AG09319 (cell line): ENCODE results near the gene N4BP2L2.

Experiments
- DNase-seq: peaks from one replicate; pipeline ENCODE4 v3.0.0-alpha.2; 2010; ENCODE audit warnings: low read depth; ENCODE audit errors: extremely low read depth
- TF ChIP-seq, protein P1 (sequence below): IDR thresholded peaks from 2 replicates; pipeline ENCODE4 v1.5.1; 2011; ENCODE audit warnings: low read depth, mild to moderate bottlenecking, inconsistent platforms, low read length, moderate library complexity

The N4BP2L2 gene

GRCh38 chr13:32528358-32528757, 10.2 kb downstream of the N4BP2L2 start:
- TF ChIP-seq, protein P1, sequence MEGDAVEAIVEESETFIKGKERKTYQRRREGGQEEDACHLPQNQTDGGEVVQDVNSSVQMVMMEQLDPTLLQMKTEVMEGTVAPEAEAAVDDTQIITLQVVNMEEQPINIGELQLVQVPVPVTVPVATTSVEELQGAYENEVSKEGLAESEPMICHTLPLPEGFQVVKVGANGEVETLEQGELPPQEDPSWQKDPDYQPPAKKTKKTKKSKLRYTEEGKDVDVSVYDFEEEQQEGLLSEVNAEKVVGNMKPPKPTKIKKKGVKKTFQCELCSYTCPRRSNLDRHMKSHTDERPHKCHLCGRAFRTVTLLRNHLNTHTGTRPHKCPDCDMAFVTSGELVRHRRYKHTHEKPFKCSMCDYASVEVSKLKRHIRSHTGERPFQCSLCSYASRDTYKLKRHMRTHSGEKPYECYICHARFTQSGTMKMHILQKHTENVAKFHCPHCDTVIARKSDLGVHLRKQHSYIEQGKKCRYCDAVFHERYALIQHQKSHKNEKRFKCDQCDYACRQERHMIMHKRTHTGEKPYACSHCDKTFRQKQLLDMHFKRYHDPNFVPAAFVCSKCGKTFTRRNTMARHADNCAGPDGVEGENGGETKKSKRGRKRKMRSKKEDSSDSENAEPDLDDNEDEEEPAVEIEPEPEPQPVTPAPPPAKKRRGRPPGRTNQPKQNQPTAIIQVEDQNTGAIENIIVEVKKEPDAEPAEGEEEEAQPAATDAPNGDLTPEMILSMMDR: no peak
- DNase-seq: no peak

GRCh38 chr13:32527151-32527550, 11.4 kb downstream of the N4BP2L2 start:
- no peak for DNase-seq
- TF ChIP-seq, protein P1: no peak

GRCh38 chr13:32525766-32526165, 12.8 kb downstream of the N4BP2L2 start:
- TF ChIP-seq, protein P1: no peak
- DNase-seq: no peak

DNA sequence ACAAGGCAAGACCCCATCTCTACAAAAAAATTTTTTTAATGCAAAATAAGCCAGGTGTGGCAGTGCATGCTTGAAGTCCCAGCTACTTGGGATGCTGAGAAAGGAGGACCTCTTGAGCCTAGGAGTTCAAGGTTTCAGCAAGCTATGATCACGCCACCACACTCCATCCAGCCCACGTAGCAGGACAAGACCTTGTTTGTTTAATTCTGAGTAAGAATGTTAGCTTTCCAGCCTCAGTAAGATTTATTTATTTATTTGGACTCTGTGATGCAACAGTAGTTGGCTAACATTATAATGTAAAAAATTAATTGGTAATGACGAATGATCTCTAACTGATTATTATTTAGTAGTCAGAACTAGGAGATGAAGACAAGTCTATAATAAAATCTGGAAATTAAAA, 23.3 kb downstream of the N4BP2L2 start:
- no peak for DNase-seq
- TF ChIP-seq, protein P1: no peak

DNA sequence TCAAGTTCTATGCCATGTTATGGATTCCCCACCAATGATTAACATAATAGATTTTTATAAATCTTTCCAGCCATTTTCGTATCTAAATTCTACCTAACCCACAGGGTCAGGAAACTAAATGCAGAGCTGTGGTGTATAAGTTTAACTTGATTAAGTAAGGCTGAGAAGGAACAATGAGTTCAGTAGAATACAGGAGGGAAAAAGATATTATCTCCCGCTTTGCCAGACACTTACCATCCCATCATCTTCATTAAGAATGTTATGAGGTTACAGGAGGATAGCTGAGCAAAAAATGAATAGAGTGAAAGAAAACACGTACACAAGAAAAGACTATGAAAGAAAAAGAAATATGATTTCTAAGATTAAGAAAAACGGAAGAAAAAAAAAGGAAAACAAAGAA, 27.1 kb downstream of the N4BP2L2 start:
- no peak for DNase-seq

DNA sequence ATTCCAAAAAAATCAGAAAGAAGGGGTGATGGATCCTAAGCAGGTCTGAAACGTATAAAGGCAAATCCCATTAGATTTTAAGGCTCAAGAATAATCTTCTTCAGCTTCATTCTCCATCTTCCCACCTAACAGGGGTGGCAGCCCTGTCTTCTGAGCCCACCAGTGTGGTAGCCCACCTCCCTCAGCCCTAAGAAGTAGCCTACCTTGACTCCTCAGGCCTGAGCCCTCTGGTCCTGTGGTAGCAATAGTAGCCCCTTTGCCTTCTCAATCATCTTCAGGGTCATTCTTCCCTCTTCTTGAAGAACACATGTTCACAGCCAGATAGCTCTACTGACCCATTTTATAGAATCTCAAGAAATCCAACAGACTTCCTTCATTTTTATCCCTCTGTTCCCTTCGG, 33.7 kb downstream of the N4BP2L2 start:
- TF ChIP-seq, protein P1: no peak
- no peak for DNase-seq

More for the DNA sequence above, 27.1 kb downstream of the N4BP2L2 start:
- TF ChIP-seq, protein P1: no peak

DNA sequence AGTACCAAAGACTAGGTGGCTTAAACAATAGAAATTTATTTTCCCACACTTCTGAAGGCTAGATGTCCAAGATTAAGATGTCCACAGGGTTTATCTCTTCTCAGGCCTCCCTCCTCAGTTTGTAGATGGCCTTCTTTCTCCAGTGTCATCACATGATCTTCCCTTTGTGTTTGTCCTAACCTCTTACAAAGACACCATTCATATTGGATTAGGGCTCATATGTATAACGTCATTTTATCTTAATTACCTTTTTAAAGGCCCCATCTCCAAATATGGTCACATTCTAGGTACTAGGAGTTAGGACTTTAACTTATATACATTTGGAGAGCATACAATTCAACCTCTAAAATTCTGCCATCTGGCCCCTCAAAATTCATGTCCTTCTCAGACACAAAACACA, 34.3 kb downstream of the N4BP2L2 start:
- TF ChIP-seq, protein P1: no peak
- no peak for DNase-seq

GRCh38 chr13:32503727-32504126, 34.9 kb downstream of the N4BP2L2 start:
- no peak for DNase-seq

More at GRCh38 chr13:32503727-32504126, 34.9 kb downstream of the N4BP2L2 start:
- TF ChIP-seq, protein P1: no peak
